Epithelial cell of proximal tubule (primary cell): ENCODE measurements around the gene MIPOL1. TPM values are rescaled to one million over a fixed set of nuclear protein-coding genes. Genes with fewer than 3 reads are reported as not detected.
A peak's percentile ranks its signal among the peaks of the same experiment; 100 is the strongest.

Source experiments
- DNase-seq: peaks from one replicate; pipeline ENCODE4 v3.0.0-alpha.2; 2011; ENCODE audit warnings: low read depth
- H3K4me3 ChIP-seq: 2 replicates; pipeline ENCODE4 v1.5.1; 2011; ENCODE audit warnings: low read depth, mild to moderate bottlenecking, low read length
- total RNA-seq: library from RNA; depleted of rRNA; stranded (reverse); fragments of >200 nt; gene quantifications from 2 replicates; pipeline ENCODE4 v1.2.3, GENCODE V29; 2015
- TF ChIP-seq, protein P1 (sequence below): conservative IDR thresholded peaks from 2 replicates; pipeline ENCODE4 v1.5.1; 2012; ENCODE audit warnings: low read depth, mild to moderate bottlenecking, low read length

Gene MIPOL1
- total RNA-seq, 1 donor from 2014 or later = 5.7 TPM

DNA sequence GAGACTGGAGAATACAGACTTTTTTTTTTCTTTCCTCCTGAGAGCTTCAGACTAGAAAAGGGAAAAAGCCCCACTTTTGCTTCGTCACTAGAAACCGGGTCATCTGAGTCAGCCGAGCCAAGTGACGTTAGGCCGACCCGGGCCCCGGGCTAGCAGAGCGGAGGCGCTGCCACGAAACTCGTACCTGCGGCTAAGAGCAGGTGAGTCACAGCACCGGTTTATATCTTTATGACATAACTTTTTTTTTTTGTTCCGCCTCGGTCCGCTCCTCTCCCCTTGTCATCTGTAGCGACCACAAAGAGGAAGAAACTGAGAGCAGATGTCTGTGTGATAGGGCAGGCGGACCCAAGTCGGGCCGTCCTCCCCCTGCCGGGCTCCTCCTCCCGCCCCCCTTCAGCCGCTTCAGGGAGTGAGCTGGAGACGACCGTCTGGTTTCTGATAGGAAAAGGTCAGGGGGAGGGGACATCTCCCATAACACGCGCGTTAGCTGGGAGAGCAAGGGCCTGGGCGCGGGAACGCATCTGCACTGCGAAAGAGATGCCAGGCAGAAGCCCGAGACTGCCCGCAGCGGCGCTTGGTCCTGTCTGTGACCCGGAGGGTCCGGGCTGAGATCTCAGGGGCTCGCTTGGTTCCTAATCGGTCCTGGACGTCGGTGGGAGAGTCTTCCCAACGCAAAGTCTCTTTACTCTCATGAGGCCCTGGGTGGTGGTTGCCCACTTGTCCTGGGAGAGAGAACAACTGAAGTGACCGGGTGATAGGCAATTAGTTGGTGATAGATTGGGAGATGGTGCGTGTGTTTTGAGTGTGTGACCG is 398.3 kb downstream of the MIPOL1 start:
- TF ChIP-seq, protein P1, sequence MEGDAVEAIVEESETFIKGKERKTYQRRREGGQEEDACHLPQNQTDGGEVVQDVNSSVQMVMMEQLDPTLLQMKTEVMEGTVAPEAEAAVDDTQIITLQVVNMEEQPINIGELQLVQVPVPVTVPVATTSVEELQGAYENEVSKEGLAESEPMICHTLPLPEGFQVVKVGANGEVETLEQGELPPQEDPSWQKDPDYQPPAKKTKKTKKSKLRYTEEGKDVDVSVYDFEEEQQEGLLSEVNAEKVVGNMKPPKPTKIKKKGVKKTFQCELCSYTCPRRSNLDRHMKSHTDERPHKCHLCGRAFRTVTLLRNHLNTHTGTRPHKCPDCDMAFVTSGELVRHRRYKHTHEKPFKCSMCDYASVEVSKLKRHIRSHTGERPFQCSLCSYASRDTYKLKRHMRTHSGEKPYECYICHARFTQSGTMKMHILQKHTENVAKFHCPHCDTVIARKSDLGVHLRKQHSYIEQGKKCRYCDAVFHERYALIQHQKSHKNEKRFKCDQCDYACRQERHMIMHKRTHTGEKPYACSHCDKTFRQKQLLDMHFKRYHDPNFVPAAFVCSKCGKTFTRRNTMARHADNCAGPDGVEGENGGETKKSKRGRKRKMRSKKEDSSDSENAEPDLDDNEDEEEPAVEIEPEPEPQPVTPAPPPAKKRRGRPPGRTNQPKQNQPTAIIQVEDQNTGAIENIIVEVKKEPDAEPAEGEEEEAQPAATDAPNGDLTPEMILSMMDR = no peak
- peak overlapping the region; percentile 47 for H3K4me3 ChIP-seq
- DNase-seq = no peak

DNA sequence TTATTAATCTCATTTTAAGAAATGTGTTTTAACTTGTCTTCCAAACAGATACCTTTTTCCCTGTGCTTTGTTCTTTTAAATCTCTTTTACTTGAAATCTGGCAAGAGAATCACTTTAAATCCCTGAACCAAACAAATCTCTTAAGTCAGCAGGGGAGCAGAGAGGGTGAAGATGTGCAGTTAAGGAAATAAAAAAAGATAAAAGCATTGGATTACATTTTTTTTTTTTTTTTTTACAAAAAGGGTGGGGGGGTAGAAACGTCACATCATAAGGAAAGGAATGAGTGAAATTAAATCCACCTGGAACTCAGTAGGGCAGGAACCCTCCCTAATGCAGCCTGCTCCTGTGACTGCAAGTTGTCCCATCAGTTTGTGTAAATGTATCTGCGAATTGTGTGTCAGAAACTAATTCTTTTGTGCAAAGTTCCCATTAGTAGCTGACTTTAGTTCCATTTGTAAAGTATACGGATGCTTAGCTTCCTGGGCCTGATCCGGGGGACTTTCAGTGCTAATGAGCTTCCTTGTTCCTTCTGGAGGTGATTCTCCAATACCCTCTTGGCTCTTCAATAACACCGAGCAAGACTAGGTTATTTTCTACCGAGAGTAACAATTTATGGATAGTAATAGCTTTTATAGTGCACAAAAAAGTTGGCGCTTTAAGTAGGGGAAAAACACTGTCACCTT is 399.2 kb downstream of the MIPOL1 start:
- DNase-seq = no peak
- TF ChIP-seq, protein P1 = no peak
- no peak overlapping the region for H3K4me3 ChIP-seq

DNA sequence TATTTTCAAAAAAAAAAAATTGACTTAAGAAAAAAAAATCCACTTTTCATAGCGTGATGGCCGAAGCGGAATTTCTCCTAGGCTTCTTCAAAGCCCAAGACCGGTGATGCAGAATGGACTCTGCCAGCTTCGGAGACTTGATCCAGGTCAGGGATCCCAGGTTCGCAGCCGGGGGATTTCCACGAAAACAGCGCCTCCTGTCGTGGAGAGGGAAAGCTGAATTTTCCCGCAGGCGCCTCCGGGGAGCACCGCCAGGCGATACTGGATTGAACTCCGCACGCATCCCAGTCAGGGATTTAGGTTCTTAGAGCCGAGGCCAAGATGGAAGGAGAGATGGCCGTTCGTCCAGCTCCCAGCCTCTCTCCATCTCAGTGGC is 399.8 kb downstream of the MIPOL1 start:
- TF ChIP-seq, protein P1 = peak; percentile 60
- DNase-seq = no peak
- H3K4me3 ChIP-seq = no peak overlapping the region

DNA sequence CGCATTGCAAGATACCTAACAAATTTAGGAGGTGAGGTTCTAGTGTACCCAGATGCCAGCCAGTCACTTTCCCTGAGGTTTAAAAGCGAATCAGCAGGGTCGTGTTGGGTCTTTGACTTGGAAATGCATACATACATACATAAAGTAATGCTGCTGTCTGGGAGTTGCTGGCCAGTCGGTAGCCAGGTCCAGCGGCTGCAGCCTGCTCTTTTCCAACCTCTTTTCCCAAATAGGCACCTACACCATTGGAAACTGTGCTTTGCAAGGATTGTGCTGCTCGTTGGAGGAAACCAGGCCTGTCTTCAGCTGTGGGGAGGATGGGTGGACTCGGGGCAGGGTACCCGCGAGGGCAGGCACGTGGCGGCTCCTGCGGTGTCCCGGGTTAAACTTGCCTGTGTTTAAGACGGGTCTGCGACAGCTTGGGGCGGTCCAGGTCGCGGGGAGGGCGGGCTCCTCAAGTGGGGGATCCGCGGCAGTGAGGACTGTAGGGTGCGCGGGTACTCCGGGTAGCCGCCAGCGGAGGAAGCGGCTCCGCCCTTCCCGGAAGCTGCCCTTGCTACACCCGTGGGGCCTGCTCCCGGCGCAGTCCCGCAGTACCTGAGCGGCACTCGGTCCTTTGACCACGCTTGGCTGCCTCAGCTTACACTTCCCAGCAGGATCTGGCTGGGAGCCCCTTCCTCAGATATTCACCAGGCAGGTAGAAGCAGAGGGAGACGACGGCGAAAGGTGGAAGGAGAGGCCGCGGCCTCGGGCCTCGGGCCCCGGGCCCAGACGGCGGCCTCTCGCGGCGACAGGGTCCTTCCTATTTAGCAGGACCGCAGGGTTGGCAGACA is 400.4 kb downstream of the MIPOL1 start:
- H3K4me3 ChIP-seq = peak overlapping the region; percentile 19
- DNase-seq = no peak

DNA sequence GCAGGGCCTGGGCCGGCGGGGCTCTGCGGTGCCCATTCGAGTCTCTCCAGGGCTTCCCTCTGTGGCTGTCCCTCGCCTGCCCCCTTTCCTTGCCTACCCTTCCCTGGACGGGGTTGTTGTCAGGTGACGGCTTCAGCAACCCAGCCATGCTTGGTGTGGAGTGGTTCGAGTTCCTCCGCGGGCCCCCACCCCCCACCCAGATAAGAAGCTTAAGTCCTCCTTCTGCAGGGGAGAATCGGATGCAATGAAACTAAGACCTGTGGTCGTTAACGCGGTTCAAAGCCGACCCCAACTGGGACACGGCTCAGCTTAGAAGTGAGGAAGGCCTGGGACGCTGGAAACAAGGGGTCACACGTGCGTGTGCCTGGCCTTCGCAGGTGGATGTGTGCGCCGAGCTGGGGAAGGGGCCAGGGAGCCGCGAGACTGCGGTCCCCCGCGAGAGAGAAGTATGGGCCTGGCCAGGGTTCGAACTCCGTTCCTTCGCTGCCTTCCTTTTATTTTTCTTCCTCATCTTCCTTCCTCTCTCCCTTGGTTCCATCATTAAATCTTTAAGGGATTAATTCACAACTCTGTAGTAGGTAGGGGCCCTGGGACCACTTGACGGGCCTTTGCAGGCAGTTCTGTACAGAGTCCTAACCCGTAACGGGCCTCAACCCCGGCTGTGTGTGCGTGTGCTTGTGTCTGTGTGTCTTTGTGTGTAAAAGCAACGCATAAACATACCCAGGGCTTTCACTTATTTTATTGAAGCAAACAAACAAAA is 401.2 kb downstream of the MIPOL1 start:
- TF ChIP-seq, protein P1 = no peak
- DNase-seq = no peak
- no peak overlapping the region for H3K4me3 ChIP-seq

More for the DNA sequence above, 400.4 kb downstream of the MIPOL1 start:
- TF ChIP-seq, protein P1 = no peak
